ENCODE measurements around the gene GK2. TPM values are rescaled to one million over a fixed set of nuclear protein-coding genes. Genes with fewer than 3 reads are reported as not detected.

GK2 gene
- total RNA-seq (2022; extraction: Qiagen RNA extraction) = not detected in 5 replicates

DNA sequence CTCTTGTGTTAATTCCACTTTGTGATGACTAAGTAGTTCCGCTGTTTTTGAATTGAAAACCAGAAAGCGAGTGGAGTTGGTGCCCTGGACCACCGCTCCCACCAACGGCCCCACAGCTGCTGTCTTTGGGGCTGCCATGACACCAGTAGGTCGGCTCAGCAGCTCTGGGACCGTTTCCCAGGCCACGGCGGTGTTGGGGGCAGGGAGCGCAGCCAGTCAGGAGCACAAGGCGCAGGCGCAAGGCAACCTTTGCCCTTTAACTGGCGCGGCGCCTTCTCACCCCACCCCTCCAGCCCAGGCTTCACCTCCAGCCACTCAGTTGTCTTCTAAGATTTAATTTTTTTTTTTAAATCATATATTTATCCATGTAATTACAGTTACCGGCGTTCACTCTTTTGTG, at the start of gene GK2:
TSS of gene GK2 (minus strand) at position 166 of the 400 bp plus-strand sequence. CDS start at position 138, 28 bp downstream.

Other genes with a start within 250 kb of the GK2 start
- gene NAA11, start 82.2 kb downstream of the GK2 start, total RNA-seq (2022; extraction: Qiagen RNA extraction) = not detected in 5 replicates